ENCODE data around the gene C14orf132. TPM values are rescaled to one million over a fixed set of nuclear protein-coding genes. Genes with fewer than 3 reads are reported as not detected.

C14orf132 gene
- total RNA-seq, 2 experiments from 2014 or later: 3.2 to 4.6 TPM

Other genes starting within 250 kb of the C14orf132 start
- gene TUNAR, start 162.5 kb upstream of the C14orf132 start, total RNA-seq: not detected
- gene BDKRB2, start 165.5 kb downstream of the C14orf132 start, total RNA-seq: under 1 TPM in 1 of 2 experiments, not detected in 1; 0.12 TPM
- not detected for gene BDKRB1, start 216.8 kb downstream of the C14orf132 start, total RNA-seq